Hematopoietic multipotent progenitor cell treated with erythropoietin and hydrocortisone succinate and interleukin-3 and kit ligand, for 17 days (in vitro differentiated cells): Measurements from ENCODE around the gene ATF7.

Experiments
- DNase-seq: peaks from one replicate; pipeline ENCODE4 v3.0.0-alpha.2; 2015; ENCODE audit warnings: low spot score

The ATF7 gene

GRCh38 chr12:53500142-53500775 is 125.9 kb downstream of the ATF7 start:
- no peak for DNase-seq

- no peak for DNase-seq
Observed at GRCh38 chr12:53499266-53500141, 126.7 kb downstream of the ATF7 start, which contains the start of gene MAP3K12. TSS of gene MAP3K12 (minus strand) at chr12:53499458. CDS start at chr12:53487391, 12,067 bp downstream.

DNA sequence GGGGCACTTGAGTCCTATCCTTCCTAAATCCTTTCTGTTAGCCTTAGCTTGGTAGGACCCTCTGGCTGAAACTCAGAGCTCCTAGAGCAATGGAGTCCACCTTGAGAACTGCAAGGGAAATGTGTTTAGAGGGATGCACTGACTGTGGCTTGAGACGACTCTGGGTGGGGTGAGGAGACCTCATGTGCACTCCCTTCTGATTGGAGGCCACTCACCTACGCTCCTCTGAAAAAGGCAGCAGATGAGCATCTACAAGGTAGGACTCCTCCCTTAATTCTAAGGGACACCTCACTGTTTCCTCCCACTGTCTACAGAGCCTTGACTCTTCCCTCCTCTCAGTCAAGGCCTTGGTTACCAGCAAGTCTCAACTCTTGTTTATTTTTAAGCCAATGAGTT is 127.9 kb downstream of the ATF7 start:
- no peak for DNase-seq

DNA sequence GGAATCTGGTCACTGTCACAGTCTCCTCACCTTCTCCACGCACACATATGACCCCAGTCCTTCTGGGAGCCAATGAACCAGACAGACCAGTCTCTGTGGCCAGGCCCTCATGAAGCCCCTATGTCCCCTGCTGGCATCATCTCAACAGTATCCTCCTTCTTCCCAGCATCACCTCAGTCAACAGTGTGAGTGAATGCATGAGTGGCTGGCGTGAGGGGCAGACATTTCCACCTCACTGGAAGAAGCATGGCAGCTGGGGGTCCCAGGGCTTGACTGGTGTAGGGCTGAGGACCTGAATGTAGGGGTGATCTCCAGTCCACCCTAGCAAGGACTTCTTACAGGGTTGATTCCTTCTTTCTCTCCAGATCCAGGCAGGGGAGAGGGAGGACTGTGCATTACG is 128.7 kb downstream of the ATF7 start:
- DNase-seq = no peak

- DNase-seq = no peak
Observed at GRCh38 chr12:53496752-53497032, 129.5 kb downstream of the ATF7 start.

- no peak for DNase-seq
Observed at GRCh38 chr12:53495903-53496751, 130.1 kb downstream of the ATF7 start.

DNA sequence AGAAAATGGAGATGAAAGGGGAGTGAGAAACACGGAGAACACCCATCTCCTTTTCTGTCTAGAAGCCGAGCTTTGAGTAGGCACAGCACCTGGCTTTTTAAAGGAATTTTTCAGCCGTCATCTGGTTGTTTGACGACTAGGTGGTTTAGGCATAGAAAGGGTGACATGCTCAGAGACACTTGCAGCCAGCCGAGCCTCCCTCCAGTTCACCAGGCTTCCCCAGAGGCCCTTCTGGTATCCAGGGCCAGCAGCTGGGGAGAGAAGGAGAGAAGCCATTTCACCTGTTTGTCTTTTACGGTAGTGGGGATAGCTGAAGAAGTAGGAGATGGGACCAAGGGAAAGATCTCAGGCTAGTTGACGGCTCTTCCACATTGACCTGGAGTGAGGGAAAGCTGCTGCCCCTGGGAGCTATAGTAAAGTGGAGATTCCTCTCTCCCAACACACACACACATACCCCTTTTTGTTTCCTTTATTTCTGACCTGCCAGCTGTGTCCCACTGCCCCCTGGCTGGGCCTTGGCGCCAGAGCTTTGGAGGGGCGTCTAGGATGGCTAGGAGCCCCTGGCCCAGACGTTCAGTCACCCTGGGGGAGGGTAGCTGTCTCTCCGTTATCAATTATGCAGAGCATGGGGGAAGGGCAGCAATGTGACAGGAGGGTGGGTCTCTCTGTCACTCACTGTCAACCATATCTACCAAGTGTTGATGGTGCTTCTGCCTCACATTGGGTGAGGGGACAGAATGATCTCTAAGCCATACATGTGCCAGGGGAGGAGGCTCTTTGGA is 132.4 kb downstream of the ATF7 start:
- DNase-seq = peak; percentile 30

DNA sequence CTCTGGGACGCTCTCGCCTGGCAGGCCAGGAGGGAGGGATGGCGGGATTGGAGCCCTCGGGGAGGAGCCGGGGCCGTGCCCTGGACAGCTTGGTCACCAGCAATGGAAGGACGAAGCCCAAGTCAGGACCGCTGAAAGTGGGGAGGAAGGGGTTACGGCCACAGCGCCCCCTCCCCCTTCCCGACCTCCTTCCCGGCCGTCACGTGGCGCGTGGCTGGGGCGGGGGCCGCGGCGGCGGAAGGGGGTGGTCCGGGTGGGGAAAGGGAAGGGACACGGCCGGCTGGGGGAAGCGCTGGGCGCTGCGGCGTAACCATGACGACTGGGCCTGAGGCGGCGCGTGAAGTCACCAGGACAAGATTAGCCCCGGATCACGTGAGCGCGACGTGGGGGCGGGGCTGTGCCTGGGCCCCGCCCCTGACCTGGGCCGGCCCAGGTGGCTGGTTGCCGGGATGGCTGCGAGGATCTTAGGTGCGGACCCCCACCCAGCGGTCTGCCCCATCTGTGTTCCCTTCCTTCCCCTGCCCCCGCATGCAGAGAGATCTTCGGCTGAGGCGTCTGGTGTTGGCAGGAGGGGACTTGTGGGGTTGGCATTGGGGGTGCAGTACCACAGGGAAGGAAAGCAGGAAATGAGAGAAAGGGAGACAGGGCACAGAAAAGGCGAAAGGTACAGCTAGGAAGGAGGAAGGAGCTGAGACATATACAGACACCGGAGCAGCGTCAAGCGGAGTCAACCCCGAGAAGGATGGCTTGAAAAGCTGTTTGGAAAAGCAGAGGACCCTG is 133.2 kb downstream of the ATF7 start:
- peak; percentile 95 for DNase-seq

DNA sequence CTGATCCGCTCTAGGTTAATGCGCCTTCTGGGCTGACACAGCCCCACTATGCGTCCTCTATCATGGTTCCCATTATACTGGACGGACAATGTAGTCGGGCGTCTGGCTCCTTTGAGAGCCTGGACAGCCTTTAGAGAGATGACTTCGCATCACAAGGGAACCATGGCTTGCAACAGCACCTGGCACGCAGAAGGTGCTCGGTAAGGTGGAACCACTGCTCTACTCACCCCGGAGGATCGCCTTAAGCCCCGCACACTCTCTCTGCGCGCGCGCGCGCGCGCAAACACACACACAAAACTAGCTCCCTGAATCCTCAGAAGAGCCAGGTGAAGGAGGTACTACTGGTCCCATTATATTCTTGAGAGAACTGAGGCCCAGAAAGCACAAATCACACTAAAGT is 134.0 kb downstream of the ATF7 start:
- DNase-seq = no peak

GRCh38 chr12:53489242-53489864 is 136.8 kb downstream of the ATF7 start:
- no peak for DNase-seq

- no peak for DNase-seq
Observed at GRCh38 chr12:53486736-53487487, 139.3 kb downstream of the ATF7 start.

DNA sequence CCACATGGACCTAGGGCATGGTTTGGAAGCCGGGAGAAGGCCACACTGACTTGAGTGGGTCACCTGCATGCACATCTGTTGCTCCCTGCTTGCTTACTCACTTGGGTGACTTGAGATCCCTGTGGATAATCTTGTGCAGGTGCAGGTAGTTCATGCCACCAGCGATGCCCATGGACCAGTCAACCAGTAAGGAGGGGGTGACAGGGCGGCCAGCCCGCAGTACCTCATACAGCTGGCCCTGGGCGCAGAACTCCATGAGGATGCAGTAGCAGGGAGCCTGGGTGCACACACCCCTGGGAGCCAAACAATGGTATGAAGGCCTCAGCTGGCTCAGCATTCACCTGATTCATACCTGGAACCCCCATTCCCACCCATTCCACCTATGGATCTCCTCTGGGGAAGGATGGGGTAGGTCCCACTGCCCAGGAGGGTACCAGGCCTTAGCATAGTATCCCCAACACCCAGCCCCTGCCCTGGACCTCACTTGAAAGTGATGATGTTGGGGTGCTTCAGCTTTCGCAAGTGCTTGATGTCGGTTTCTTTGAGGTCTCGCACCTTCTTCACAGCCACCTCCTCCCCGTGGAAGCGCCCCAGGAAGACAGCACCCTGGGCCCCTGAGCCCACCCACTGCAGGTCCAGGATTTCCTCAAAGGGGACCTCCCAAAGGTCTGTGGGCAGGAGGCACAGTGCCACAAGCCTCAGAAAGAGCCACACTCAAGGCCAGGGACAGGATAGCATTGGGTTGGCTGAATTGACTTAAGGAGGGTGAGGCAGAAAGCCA is 140.0 kb downstream of the ATF7 start:
- DNase-seq = no peak

GRCh38 chr12:53484686-53485575 is 141.3 kb downstream of the ATF7 start:
- no peak for DNase-seq

DNA sequence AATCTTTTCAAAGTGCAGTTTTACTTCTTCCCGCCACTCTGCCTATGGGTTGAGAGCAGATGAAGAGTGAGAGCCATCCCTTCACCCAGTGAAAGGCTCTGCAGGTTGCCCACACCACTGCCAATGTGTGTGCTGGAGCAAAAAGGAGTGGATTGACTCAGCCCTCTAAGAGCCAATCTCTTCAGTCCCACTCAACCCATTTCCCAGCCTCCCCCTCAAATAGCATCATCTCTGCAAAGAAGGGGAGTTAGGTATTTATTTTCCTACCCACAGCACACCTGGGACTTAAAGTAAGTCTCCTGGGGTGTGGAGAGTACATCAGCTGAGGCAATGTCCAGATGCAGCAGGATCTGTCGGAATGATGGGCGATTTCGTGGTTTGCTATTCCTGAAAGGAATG is 142.2 kb downstream of the ATF7 start:
- DNase-seq = no peak

- no peak for DNase-seq
Observed at GRCh38 chr12:53483225-53483978, 142.8 kb downstream of the ATF7 start.

DNA sequence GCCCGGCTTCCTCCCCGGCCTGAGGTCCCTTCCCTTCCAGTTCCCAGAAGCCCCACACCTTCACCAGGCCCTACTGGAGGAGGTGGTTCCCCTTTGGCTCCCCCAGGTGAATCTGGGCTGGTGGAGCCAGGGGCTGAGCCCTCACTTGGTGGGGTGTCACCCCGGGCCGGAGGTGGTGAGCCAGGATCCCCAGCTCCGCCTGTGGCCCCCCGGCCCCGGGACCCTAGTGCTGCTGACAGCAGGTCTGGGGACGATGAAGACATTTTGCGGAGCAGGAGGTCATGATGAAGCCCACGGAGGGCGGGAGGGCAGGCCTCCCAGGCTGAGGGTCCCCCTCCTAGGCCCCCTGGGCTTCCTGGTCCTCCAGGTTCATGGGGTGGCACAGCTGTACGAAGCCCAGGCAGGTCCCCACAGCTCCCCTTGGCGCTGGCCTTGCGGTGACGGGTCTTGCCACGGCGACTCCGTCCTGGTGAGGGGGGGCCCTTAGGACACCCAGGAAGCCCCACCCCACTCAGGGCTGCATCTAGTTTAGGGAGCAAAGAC is 143.5 kb downstream of the ATF7 start:
- no peak for DNase-seq

GRCh38 chr12:53481939-53482586 is 144.1 kb downstream of the ATF7 start:
- DNase-seq = no peak
